DMS53 treated with DMSO at 0.1 percent for 48 hours (cell line): ENCODE measurements around the gene EIF4A3.

ENCODE experiments used
- DNase-seq: peaks from one replicate; lab custom pipeline; 2025; ENCODE audit not compliant: unreplicated experiment; lab: John Stamatoyannopoulos, UW

EIF4A3 gene

GRCh38 chr17:80147035-80147822 lies at the start of gene EIF4A3:
TSS of gene EIF4A3 (minus strand) at chr17:80147128. CDS start at chr17:80146961, 167 bp downstream.
- peak; percentile 96 for DNase-seq

- no peak for DNase-seq
These were observed 49.7 kb upstream of the EIF4A3 start for GRCh38 chr17:80196652-80197051.

- DNase-seq, result no peak
These were observed 49.0 kb upstream of the EIF4A3 start for GRCh38 chr17:80195671-80196529.

- DNase-seq, result no peak
These were observed 48.2 kb upstream of the EIF4A3 start for GRCh38 chr17:80195141-80195540.

GRCh38 chr17:80191865-80192661 lies 45.1 kb upstream of the EIF4A3 start:
- no peak for DNase-seq

- no peak for DNase-seq
These were observed 44.3 kb upstream of the EIF4A3 start for GRCh38 chr17:80191192-80191591.

GRCh38 chr17:80190716-80191115 lies 43.8 kb upstream of the EIF4A3 start:
- no peak for DNase-seq

GRCh38 chr17:80189611-80190010 lies 42.7 kb upstream of the EIF4A3 start:
- no peak for DNase-seq

- DNase-seq, result no peak
These were observed 40.6 kb upstream of the EIF4A3 start for GRCh38 chr17:80187515-80187941.

- no peak for DNase-seq
These were observed 40.2 kb upstream of the EIF4A3 start for GRCh38 chr17:80187090-80187489.

- no peak for DNase-seq
These were observed 39.0 kb upstream of the EIF4A3 start for GRCh38 chr17:80185968-80186367.

- DNase-seq, result no peak
These were observed 37.4 kb upstream of the EIF4A3 start for GRCh38 chr17:80184423-80184714.

GRCh38 chr17:80183581-80184422 lies 36.9 kb upstream of the EIF4A3 start:
- no peak for DNase-seq

GRCh38 chr17:80182845-80183223 lies 35.9 kb upstream of the EIF4A3 start:
- DNase-seq, result no peak

- DNase-seq, result no peak
These were observed 35.4 kb upstream of the EIF4A3 start for GRCh38 chr17:80182118-80182844.

GRCh38 chr17:80181431-80181830 lies 34.5 kb upstream of the EIF4A3 start:
- no peak for DNase-seq

GRCh38 chr17:80180192-80180591 lies 33.3 kb upstream of the EIF4A3 start:
- no peak for DNase-seq

GRCh38 chr17:80177986-80178595 lies 31.2 kb upstream of the EIF4A3 start:
- DNase-seq, result no peak

- DNase-seq, result no peak
These were observed 29.8 kb upstream of the EIF4A3 start for GRCh38 chr17:80176757-80177156.

- no peak for DNase-seq
These were observed 27.0 kb upstream of the EIF4A3 start for GRCh38 chr17:80173916-80174315.
